SK-N-DZ (cell line): ENCODE results near the gene ADSS1.
"Not testable (repeated sequence)": the region's sequence is repeated elsewhere in the genome, so short reads cannot be mapped to it uniquely, and the experiment has no call there.

Experiments used
- DNase-seq: peaks from one replicate; pipeline ENCODE4 v3.0.0-alpha.2; 2015; ENCODE audit warnings: low spot score

ADSS1 gene

GRCh38 chr14:104715416-104715815, 8.6 kb upstream of the ADSS1 start:
- no peak for DNase-seq

- no peak for DNase-seq
These were observed 8.2 kb upstream of the ADSS1 start for GRCh38 chr14:104715871-104716270.

- DNase-seq: no peak
These were observed 6.9 kb upstream of the ADSS1 start for GRCh38 chr14:104717137-104717536.

GRCh38 chr14:104717646-104718045, 6.4 kb upstream of the ADSS1 start:
- DNase-seq: no peak

- no peak for DNase-seq
These were observed 5.9 kb upstream of the ADSS1 start for GRCh38 chr14:104718147-104718546.

GRCh38 chr14:104718871-104719270, 5.2 kb upstream of the ADSS1 start:
- no peak for DNase-seq

GRCh38 chr14:104719343-104719742, 4.7 kb upstream of the ADSS1 start:
- DNase-seq: no peak

GRCh38 chr14:104721505-104722431, 2.3 kb upstream of the ADSS1 start:
- no peak for DNase-seq

- no peak for DNase-seq
These were observed 935 bp upstream of the ADSS1 start for GRCh38 chr14:104722938-104723650.

- DNase-seq: no peak
These were observed 465 bp downstream of the ADSS1 start for GRCh38 chr14:104724407-104724980.

- peak; percentile 77 for DNase-seq
These were observed 1.1 kb downstream of the ADSS1 start for GRCh38 chr14:104724981-104725771.

GRCh38 chr14:104725772-104726548, 1.9 kb downstream of the ADSS1 start:
- DNase-seq: no peak

- no peak for DNase-seq
These were observed 2.8 kb downstream of the ADSS1 start for GRCh38 chr14:104726600-104727451.

GRCh38 chr14:104728631-104729030, 4.6 kb downstream of the ADSS1 start:
- DNase-seq: no peak

GRCh38 chr14:104729176-104729834, 5.3 kb downstream of the ADSS1 start:
- not testable (repeated sequence) for DNase-seq

- no peak for DNase-seq
These were observed 5.8 kb downstream of the ADSS1 start for GRCh38 chr14:104729835-104730181.

GRCh38 chr14:104730487-104730886, 6.5 kb downstream of the ADSS1 start:
- DNase-seq: no peak

- peak; percentile 61 for DNase-seq
These were observed 7.6 kb downstream of the ADSS1 start for GRCh38 chr14:104731320-104732294.
